Adrenal gland (tissue), 12 donors: ENCODE measurements around the gene R3HDML. TPM values are rescaled to one million over a fixed set of nuclear protein-coding genes. Genes with fewer than 3 reads are reported as not detected.

ENCODE experiments used
- DNase-seq, 7 donors: peaks; one replicate each; pipeline ENCODE4 v3.0.0-alpha.2; 2019 to 2020
- H3K27ac ChIP-seq, 5 donors: fragments of 200-600 bp; sonication (generic) in 4 of 5; 1 replicate in 3 of 5; 2 replicates in 2 of 5; pipeline versions ENCODE4 v1.5.1 to v1.8.0; 2016 to 2020; ENCODE audit warnings: mild to moderate bottlenecking in 1 of 5
- H3K27me3 ChIP-seq: fragments of 200-600 bp; 2 replicates; pipeline ENCODE4 v1.8.0; 2021
- H3K36me3 ChIP-seq, 2 donors: fragments of 200-600 bp; replicated peaks in 1 of 2; 1 replicate in 1 of 2; 2 replicates in 1 of 2; pipeline versions ENCODE4 v1.5.1 to v1.8.0; 2018 to 2022
- H3K4me1 ChIP-seq, 2 donors: fragments of 200-600 bp; replicated peaks in 1 of 2; 1 replicate in 1 of 2; 2 replicates in 1 of 2; pipeline versions ENCODE4 v1.5.1 to v1.8.0; 2018 to 2021
- H3K4me3 ChIP-seq, 4 donors: fragments of 200-600 bp; sonication (generic) in 3 of 4; one replicate each; pipeline ENCODE4 v1.5.1; 2016 to 2018
- H3K9me3 ChIP-seq, 3 donors: fragments of 200-600 bp; sonication (generic) in 1 of 3; replicated peaks in 1 of 3; 1 replicate in 2 of 3; 2 replicates in 1 of 3; pipeline versions ENCODE4 v1.5.1 to v1.8.0; 2016 to 2021
- CTCF ChIP-seq, 6 experiments: fragments of 450-650 bp in 4 of 6; fragments of 200-600 bp in 2 of 6; sonication (generic) in 1 of 6; IDR thresholded peaks; 1 replicate in 5 of 6; 2 replicates in 1 of 6; pipeline versions ENCODE4 v1.5.1 to v1.8.0; 2016 to 2021; ENCODE audit warnings: antibody characterized with exemption in 6 of 6, mild to moderate bottlenecking in 2 of 6, moderate library complexity in 1 of 6
- POLR2A ChIP-seq, 2 donors: fragments of 450-650 bp; IDR thresholded peaks; one replicate each; pipeline ENCODE4 v1.6.1; 2017; ENCODE audit warnings: antibody characterized with exemption in 2 of 2, mild to moderate bottlenecking in 2 of 2, moderate library complexity in 1 of 2
- WGBS, 4 donors: extraction: QIAGEN DNeasy Blood & Tissue Kit in 2 of 4; methylation state at CpG; one replicate each; pipeline versions ENCODE4 v1.1.5 to v1.1.7; 2013 to 2017; 5-methylcytosine and 5-hydroxymethylcytosine counted together
- intact Hi-C, 2 donors: fragments of 100-400 bp; cut with DNase I; formaldehyde crosslinking; loops; one replicate each; pipeline versions ENCODE4 v1.14.1 to v1.15.0; 2022 to 2023
- polyA plus RNA-seq, 3 donors: library from polyadenylated mRNA; stranded (reverse); fragments of 200-250 nt in 2 of 3; fragments of 350-450 nt in 1 of 3; fragmentation: Illumina TruSeq in 1 of 3; extraction: RNeasy Lipid Tissue Mini Kit (QIAGEN cat#74804) in 1 of 3; gene quantifications; one replicate each; pipeline ENCODE4 v1.2.3, GENCODE V29; 2013 to 2014
- total RNA-seq, 9 donors: library from RNA; depleted of rRNA in 4 of 9; stranded (reverse); fragments of >200 nt in 4 of 9; fragments of 120-200 nt in 1 of 9; fragmentation: NEBNext Ultra II Directional in 1 of 9; extraction: Animal tissue kit (Norgen Biotek cat#: 25700) in 1 of 9; gene quantifications; one replicate each; pipeline versions ENCODE4 v1.1.0 to v1.2.4, GENCODE V29; 2013 to 2023
- donor health status: healthy with polysubstance abuse.
- donor health status: Bipolar disorder and iron deficiency.
- donor health status: DM: yes; HTN: yes; CAD: no.
- donor health status: DM: no; HTN: no; CAD: no.
- donor health status: DM: no; HTN: no; CAD: no.
- donor health status: DM: yes; HTN: yes; CAD: no.

Gene R3HDML
- total and polyA plus RNA-seq, 12 donors, result not detected

GRCh38 chr20:44388466-44389023, 51.7 kb downstream of the R3HDML start:
- H3K9me3 ChIP-seq, result no peaks in the 10 kb centered on the region
- no peaks in the 10 kb centered on the region for H3K36me3 ChIP-seq
- no peak overlapping the region for H3K27ac ChIP-seq
- peak; percentile 48 to 84 (median 76) for DNase-seq
- WGBS, 4 donors, result 6 to 24% (median 7%) methylated on average over 3 to 29 of the region's 29 CpGs
- intact Hi-C loops, result loop anchor here (5.0 to 10.0 kb wide), 4 partner anchors 74 to 346 kb away; no protein-coding TSS in a partner anchor
- H3K27me3 ChIP-seq, result no peaks in the 10 kb centered on the region
- H3K4me3 ChIP-seq, result no peak overlapping the region
- TF ChIP-seq CTCF (IDR thresholded peaks at IDR 0.05) (peak; percentile 53 to 81 (median 74)), POLR2A (IDR thresholded peaks at IDR 0.05) (no peak)
- peaks cover 0 to 5% of the 10 kb centered on the region in 2 donors for H3K4me1 ChIP-seq

GRCh38 chr20:44389871-44390270, 53.0 kb downstream of the R3HDML start:
- H3K27me3 ChIP-seq, result no peaks in the 10 kb centered on the region
- H3K9me3 ChIP-seq, result no peaks in the 10 kb centered on the region
- DNase-seq, result peak in 1 of 7 donors; percentile 1
- intact Hi-C loops, result loop anchor here (2.0 to 10.0 kb wide), 5 partner anchors 71 to 345 kb away; no protein-coding TSS in a partner anchor
- no peak overlapping the region for H3K4me3 ChIP-seq
- 70 to 78% (median 73%) methylated on average over 6 of the region's 6 CpGs for WGBS, 4 donors
- TF ChIP-seq CTCF (IDR thresholded peaks at IDR 0.05) (no peak), POLR2A (IDR thresholded peaks at IDR 0.05) (no peak)
- H3K4me1 ChIP-seq, result peaks cover 0 to 5% of the 10 kb centered on the region in 2 donors
- H3K27ac ChIP-seq, result no peak overlapping the region
- H3K36me3 ChIP-seq, result no peaks in the 10 kb centered on the region

GRCh38 chr20:44390280-44390679, 53.4 kb downstream of the R3HDML start:
- no peak overlapping the region for H3K27ac ChIP-seq
- H3K4me3 ChIP-seq, result no peak overlapping the region
- TF ChIP-seq CTCF (IDR thresholded peaks at IDR 0.05) (no peak), POLR2A (IDR thresholded peaks at IDR 0.05) (no peak)
- H3K27me3 ChIP-seq, result no peaks in the 10 kb centered on the region
- WGBS, 4 donors, result 62 to 78% (median 74%) methylated on average over 4 to 5 of the region's 5 CpGs; no CpG with 5 or more reads in 1 of the 4 donors
- H3K4me1 ChIP-seq, result peaks cover 0 to 5% of the 10 kb centered on the region in 2 donors
- intact Hi-C loops, result loop anchor here in 1 of 2 donors (2.0 kb wide), 1 partner anchor 71 kb away; no protein-coding TSS in a partner anchor
- peak in 1 of 7 donors; percentile 2 for DNase-seq
- no peaks in the 10 kb centered on the region for H3K36me3 ChIP-seq
- no peaks in the 10 kb centered on the region for H3K9me3 ChIP-seq

GRCh38 chr20:44392088-44392775, 55.4 kb downstream of the R3HDML start:
- Histone ChIP-seq H3K9me3 (no peaks in the 10 kb centered on the region), H3K27me3 (no peaks in the 10 kb centered on the region), H3K4me1 (peaks cover 0 to 5% of the 10 kb centered on the region in 2 donors), H3K36me3 (no peaks in the 10 kb centered on the region), H3K27ac (no peak overlapping the region), H3K4me3 (no peak overlapping the region)
- TF ChIP-seq POLR2A (IDR thresholded peaks at IDR 0.05) (no peak), CTCF (IDR thresholded peaks at IDR 0.05) (no peak)
- intact Hi-C loops, result no loop called here
- no peak for DNase-seq
- 89 to 94% (median 91%) methylated on average over 8 of the region's 8 CpGs for WGBS, 4 donors
